HEK293 (cell line): ENCODE results near the gene KLHL14.

Source experiments
- CTCF ChIA-PET: fragments of 350-600 bp; formaldehyde crosslinking; extraction: SDS; loops from one replicate; lab custom pipeline; 2021; ENCODE audit warnings: antibody characterized with exemption; lab: Yijun Ruan, JAX
- POLR2A ChIA-PET: fragments of 300-600 bp; formaldehyde crosslinking; extraction: SDS; loops from one replicate; lab custom pipeline; 2020; ENCODE audit warnings: antibody characterized with exemption, inconsistent platforms; lab: Yijun Ruan, JAX
- H3K27ac ChIP-seq: fragments of 200-500 bp; sonication (Bioruptor generic); 2 replicates; pipeline ENCODE4 v1.5.1; 2014; ENCODE audit warnings: low read depth, low read length, control low read depth, inconsistent platforms; ENCODE audit errors: extremely low read depth
- H3K36me3 ChIP-seq, 2 experiments: fragments of 200-500 bp in 1 of 2; sonication (Bioruptor generic) in 1 of 2; 1 replicate in 1 of 2; 2 replicates in 1 of 2; pipeline ENCODE4 v1.5.1; 2014 to 2017; ENCODE audit warnings: inconsistent platforms in 2 of 2, low read length in 2 of 2; ENCODE audit not compliant: control insufficient read depth in 2 of 2, insufficient read depth in 1 of 2
- H3K4me1 ChIP-seq: fragments of 200-500 bp; sonication (Bioruptor generic); 2 replicates; pipeline ENCODE4 v1.5.1; 2014; ENCODE audit warnings: mild to moderate bottlenecking, low read length, inconsistent platforms; ENCODE audit not compliant: control insufficient read depth, insufficient read depth
- H3K4me3 ChIP-seq: 2 replicates; pipeline ENCODE4 v1.5.1; 2011; ENCODE audit warnings: low read depth, mild to moderate bottlenecking, control low read depth, low read length, moderate library complexity
- H3K9me3 ChIP-seq: fragments of 200-500 bp; sonication (Bioruptor generic); 2 replicates; pipeline ENCODE4 v1.5.1; 2014; ENCODE audit warnings: low read depth, low read length, inconsistent platforms; ENCODE audit not compliant: control insufficient read depth, insufficient read depth
- OVOL3 ChIP-seq: fragments of 450-650 bp; formaldehyde crosslinking; IDR thresholded peaks from 2 replicates; pipeline ENCODE4 v1.5.1; 2016; ENCODE audit warnings: missing biosample characterization, missing genetic modification characterization
- SALL2 ChIP-seq: fragments of 450-650 bp; formaldehyde crosslinking; IDR thresholded peaks from 2 replicates; pipeline ENCODE4 v1.5.0; 2017; ENCODE audit warnings: missing biosample characterization, mild to moderate bottlenecking, missing genetic modification characterization, borderline replicate concordance
- SETDB1 ChIP-seq: IDR thresholded peaks from one replicate; pipeline ENCODE4 v1.6.1; 2017; ENCODE audit warnings: mild to moderate bottlenecking, low read length, moderate library complexity, mixed read lengths; ENCODE audit not compliant: insufficient read length
- ZBTB1 ChIP-seq: fragments of 450-650 bp; formaldehyde crosslinking; IDR thresholded peaks from 2 replicates; pipeline ENCODE4 v1.5.1; 2016; ENCODE audit warnings: missing biosample characterization, missing genetic modification characterization
- ZFHX2 ChIP-seq: fragments of 450-650 bp; formaldehyde crosslinking; conservative IDR thresholded peaks from 2 replicates; pipeline ENCODE4 v1.5.1; 2016; ENCODE audit warnings: missing biosample characterization, missing genetic modification characterization
- ZNF18 ChIP-seq: fragments of 450-650 bp; formaldehyde crosslinking; IDR thresholded peaks from 2 replicates; pipeline ENCODE4 v1.5.1; 2016; ENCODE audit warnings: missing biosample characterization, missing genetic modification characterization
- ZNF324 ChIP-seq: fragments of 450-650 bp; formaldehyde crosslinking; IDR thresholded peaks from 2 replicates; pipeline ENCODE4 v1.5.1; 2016; ENCODE audit warnings: missing biosample characterization, missing genetic modification characterization
- ZNF350 ChIP-seq: fragments of 450-650 bp; formaldehyde crosslinking; IDR thresholded peaks from 2 replicates; pipeline ENCODE4 v1.5.0; 2017; ENCODE audit warnings: missing biosample characterization, mild to moderate bottlenecking, missing genetic modification characterization
- ZNF404 ChIP-seq: fragments of 450-650 bp; formaldehyde crosslinking; IDR thresholded peaks from 2 replicates; pipeline ENCODE4 v1.5.1; 2017; ENCODE audit warnings: missing biosample characterization, missing genetic modification characterization
- ZNF416 ChIP-seq: fragments of 450-650 bp; formaldehyde crosslinking; IDR thresholded peaks from 2 replicates; pipeline ENCODE4 v1.5.1; 2016; ENCODE audit warnings: missing biosample characterization, missing genetic modification characterization
- ZNF449 ChIP-seq: fragments of 450-650 bp; formaldehyde crosslinking; IDR thresholded peaks from 2 replicates; pipeline ENCODE4 v1.5.1; 2017; ENCODE audit warnings: missing biosample characterization, mild to moderate bottlenecking, missing genetic modification characterization, moderate library complexity
- ZNF514 ChIP-seq: fragments of 450-650 bp; formaldehyde crosslinking; IDR thresholded peaks from 2 replicates; pipeline ENCODE4 v1.5.1; 2016; ENCODE audit warnings: missing biosample characterization, missing genetic modification characterization
- ZNF571 ChIP-seq: fragments of 450-650 bp; formaldehyde crosslinking; IDR thresholded peaks from 2 replicates; pipeline ENCODE4 v1.5.0; 2017; ENCODE audit warnings: missing biosample characterization, missing genetic modification characterization
- ZNF660 ChIP-seq: fragments of 450-650 bp; IDR thresholded peaks from 2 replicates; pipeline ENCODE4 v1.5.1; 2018; ENCODE audit warnings: missing biosample characterization, mild to moderate bottlenecking, missing genetic modification characterization
- ZNF670 ChIP-seq: fragments of 450-650 bp; formaldehyde crosslinking; IDR thresholded peaks from 2 replicates; pipeline ENCODE4 v1.5.1; 2016; ENCODE audit warnings: missing biosample characterization, missing genetic modification characterization, low read depth
- ZNF677 ChIP-seq: fragments of 450-650 bp; IDR thresholded peaks from 2 replicates; pipeline ENCODE4 v1.5.0; 2018; ENCODE audit warnings: missing biosample characterization, mild to moderate bottlenecking, missing genetic modification characterization, moderate library complexity
- ZNF843 ChIP-seq: fragments of 450-650 bp; formaldehyde crosslinking; IDR thresholded peaks from 2 replicates; pipeline ENCODE4 v1.5.1; 2016; ENCODE audit warnings: missing biosample characterization, missing genetic modification characterization
- ZSCAN23 ChIP-seq: fragments of 450-650 bp; formaldehyde crosslinking; IDR thresholded peaks from 2 replicates; pipeline ENCODE4 v1.5.1; 2016; ENCODE audit warnings: missing biosample characterization, missing genetic modification characterization
- TF ChIP-seq, protein P1 (sequence below): fragments of 450-650 bp; formaldehyde crosslinking; IDR thresholded peaks from 2 replicates; pipeline ENCODE4 v1.5.1; 2016; ENCODE audit warnings: missing biosample characterization, missing genetic modification characterization
- TF ChIP-seq, protein P2 (sequence below): IDR thresholded peaks from 2 replicates; pipeline ENCODE4 v1.6.1; 2011; ENCODE audit warnings: mild to moderate bottlenecking, low read depth, low read length, borderline replicate concordance

The KLHL14 gene

DNA sequence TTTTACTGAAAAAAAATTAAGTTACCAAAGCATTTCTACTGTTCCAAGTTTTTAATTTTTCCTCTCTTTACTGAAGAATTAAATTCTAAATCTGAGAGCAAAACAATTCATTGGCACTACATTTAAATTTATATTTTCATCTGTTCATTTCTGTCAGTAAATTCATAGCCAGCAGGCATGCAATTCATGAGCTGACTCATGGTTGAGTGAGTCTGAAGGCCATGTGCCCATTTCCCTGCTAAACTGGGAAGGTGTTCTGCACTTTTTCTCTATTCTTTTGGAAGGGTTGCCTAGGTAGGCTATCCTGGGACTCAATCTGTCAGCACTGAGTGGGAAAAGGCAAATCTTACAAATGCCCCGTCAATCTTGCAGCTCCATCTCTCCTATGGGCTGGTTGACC, 88.7 kb downstream of the KLHL14 start:
- CTCF ChIA-PET = interaction anchor here (0.6 to 2.1 kb wide), 3 partner anchors 9 to 30 kb away, joined by 3 to 9 read pairs (median 5); no protein-coding TSS in a partner anchor
- no peak overlapping the region for H3K27ac ChIP-seq

DNA sequence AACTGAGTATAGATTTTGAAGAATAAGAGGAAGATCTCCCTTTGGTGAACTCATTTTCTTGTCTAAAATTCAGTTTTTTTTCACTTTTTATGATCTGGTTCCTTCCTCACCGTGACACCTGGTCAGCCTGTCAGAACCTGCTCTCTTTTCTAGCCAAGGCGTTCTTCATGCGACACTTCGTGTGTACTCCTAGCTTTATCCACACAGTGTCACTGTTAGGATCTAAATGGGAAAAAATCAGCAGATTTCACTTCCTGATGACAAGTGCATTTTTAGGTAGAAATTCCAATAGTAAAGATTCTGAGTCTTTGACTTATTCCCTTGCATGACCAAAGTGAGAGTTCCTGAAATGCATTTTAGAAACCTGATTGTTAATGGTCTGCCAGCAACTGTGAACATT, 89.8 kb downstream of the KLHL14 start:
- TF ChIP-seq OVOL3 (tag by site-specific recombination) (no peak), SETDB1 (no peak), ZNF677 (tag by site-specific recombination) (no peak)
- TF ChIP-seq, all 188 proteins: peak for 0

More for the DNA sequence above, 88.7 kb downstream of the KLHL14 start:
- POLR2A ChIA-PET = no interaction called here
- no peak for TF ChIP-seq ZNF843 (tag by site-specific recombination)
- TF ChIP-seq ZNF449 (tag by site-specific recombination) = no peak
- no peak for TF ChIP-seq ZNF670 (tag by site-specific recombination)
- TF ChIP-seq ZNF514 (tag by site-specific recombination) = no peak
- no peak for TF ChIP-seq ZNF571 (tag by site-specific recombination)
- no peak for TF ChIP-seq ZNF416 (tag by site-specific recombination)
- TF ChIP-seq, protein P1, sequence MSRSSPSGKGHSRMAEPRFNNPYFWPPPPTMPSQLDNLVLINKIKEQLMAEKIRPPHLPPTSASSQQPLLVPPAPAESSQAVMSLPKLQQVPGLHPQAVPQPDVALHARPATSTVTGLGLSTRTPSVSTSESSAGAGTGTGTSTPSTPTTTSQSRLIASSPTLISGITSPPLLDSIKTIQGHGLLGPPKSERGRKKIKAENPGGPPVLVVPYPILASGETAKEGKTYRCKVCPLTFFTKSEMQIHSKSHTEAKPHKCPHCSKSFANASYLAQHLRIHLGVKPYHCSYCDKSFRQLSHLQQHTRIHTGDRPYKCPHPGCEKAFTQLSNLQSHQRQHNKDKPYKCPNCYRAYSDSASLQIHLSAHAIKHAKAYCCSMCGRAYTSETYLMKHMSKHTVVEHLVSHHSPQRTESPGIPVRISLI (tag by site-specific recombination) = no peak
- TF ChIP-seq ZNF350 = no peak
- TF ChIP-seq ZBTB1 (tag by site-specific recombination) = no peak
- no peak for TF ChIP-seq ZFHX2 (tag by site-specific recombination)
- TF ChIP-seq OVOL3 (tag by site-specific recombination) = no peak
- no peak for TF ChIP-seq ZNF404 (tag by site-specific recombination)
- TF ChIP-seq ZNF18 (tag by site-specific recombination) = no peak
- no peak for TF ChIP-seq ZSCAN23 (tag by site-specific recombination)
- TF ChIP-seq, protein P2, sequence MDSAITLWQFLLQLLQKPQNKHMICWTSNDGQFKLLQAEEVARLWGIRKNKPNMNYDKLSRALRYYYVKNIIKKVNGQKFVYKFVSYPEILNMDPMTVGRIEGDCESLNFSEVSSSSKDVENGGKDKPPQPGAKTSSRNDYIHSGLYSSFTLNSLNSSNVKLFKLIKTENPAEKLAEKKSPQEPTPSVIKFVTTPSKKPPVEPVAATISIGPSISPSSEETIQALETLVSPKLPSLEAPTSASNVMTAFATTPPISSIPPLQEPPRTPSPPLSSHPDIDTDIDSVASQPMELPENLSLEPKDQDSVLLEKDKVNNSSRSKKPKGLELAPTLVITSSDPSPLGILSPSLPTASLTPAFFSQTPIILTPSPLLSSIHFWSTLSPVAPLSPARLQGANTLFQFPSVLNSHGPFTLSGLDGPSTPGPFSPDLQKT = no peak
- TF ChIP-seq ZNF660 (tag by site-specific recombination) = no peak
- TF ChIP-seq ZNF324 (tag by site-specific recombination) = no peak
- no peak for TF ChIP-seq SALL2 (tag by site-specific recombination)
- no peak for TF ChIP-seq ZNF677 (tag by site-specific recombination)
- Histone ChIP-seq H3K4me1 (no peaks in the 10 kb centered on the region), H3K4me3 (no peak overlapping the region), H3K36me3 (no peaks in the 10 kb centered on the region), H3K9me3 (no peaks in the 10 kb centered on the region)

More for the DNA sequence above, 89.8 kb downstream of the KLHL14 start:
- H3K9me3 ChIP-seq = no peaks in the 10 kb centered on the region
- CTCF ChIA-PET = no interaction called here
- no peak overlapping the region for H3K4me3 ChIP-seq
- POLR2A ChIA-PET = no interaction called here
- H3K4me1 ChIP-seq = no peaks in the 10 kb centered on the region
- H3K36me3 ChIP-seq = no peaks in the 10 kb centered on the region
- H3K27ac ChIP-seq = no peak overlapping the region
